Left forelimb (tissue), 1 donor: ENCODE results near the gene ZNF574.
"Not testable (repeated sequence)": the region's sequence is repeated elsewhere in the genome, so short reads cannot be mapped to it uniquely, and the experiment has no call there.

Experiments used
- DNase-seq: peaks from one replicate; pipeline ENCODE4 v3.0.0-alpha.2; 2018; ENCODE audit warnings: low spot score

Gene ZNF574, protein sequence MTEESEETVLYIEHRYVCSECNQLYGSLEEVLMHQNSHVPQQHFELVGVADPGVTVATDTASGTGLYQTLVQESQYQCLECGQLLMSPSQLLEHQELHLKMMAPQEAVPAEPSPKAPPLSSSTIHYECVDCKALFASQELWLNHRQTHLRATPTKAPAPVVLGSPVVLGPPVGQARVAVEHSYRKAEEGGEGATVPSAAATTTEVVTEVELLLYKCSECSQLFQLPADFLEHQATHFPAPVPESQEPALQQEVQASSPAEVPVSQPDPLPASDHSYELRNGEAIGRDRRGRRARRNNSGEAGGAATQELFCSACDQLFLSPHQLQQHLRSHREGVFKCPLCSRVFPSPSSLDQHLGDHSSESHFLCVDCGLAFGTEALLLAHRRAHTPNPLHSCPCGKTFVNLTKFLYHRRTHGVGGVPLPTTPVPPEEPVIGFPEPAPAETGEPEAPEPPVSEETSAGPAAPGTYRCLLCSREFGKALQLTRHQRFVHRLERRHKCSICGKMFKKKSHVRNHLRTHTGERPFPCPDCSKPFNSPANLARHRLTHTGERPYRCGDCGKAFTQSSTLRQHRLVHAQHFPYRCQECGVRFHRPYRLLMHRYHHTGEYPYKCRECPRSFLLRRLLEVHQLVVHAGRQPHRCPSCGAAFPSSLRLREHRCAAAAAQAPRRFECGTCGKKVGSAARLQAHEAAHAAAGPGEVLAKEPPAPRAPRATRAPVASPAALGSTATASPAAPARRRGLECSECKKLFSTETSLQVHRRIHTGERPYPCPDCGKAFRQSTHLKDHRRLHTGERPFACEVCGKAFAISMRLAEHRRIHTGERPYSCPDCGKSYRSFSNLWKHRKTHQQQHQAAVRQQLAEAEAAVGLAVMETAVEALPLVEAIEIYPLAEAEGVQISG

DNA sequence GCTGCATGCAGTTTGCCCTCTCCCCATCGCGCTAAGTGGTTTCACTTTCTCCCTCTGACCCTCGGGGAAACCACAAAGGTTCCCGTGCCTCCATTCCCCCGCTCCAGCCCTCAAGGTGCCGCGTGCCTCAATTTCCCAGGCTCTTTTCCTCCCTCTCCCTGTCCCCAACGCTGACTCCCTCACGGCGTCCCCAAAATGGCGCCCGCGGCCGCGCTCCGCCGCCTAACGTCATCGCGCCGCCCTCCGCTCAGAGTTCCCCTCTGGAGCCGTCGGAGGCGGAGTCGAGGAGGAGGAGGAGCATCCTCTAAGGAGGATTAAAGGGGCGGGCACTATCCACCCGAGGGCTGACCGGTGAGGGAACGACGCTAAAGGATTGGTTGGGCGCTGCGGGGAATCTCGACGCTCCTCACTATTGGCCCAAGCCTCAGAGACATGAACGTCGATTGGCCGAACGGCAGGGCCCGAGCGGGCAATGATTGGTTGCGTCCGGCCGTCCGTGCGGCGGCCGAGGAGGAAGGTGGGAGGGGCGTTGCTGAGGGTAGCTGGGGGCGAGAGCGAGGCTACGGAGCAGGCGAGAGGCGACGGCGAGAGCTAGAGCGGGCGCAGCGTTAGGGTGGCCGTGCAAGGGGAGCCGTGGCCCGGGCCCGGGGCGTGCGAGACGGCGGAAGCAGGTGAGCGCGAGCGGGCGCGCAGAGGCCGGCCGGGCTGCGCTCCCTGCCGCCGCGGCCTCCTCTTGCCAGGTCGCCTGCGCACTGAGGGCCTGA is at the start of gene ZNF574:
Gene ZNF574, plus strand, starts transcription at position 551 of the 764 bp plus-strand sequence. CDS start 2,441 bp downstream, outside the sequence.
- DNase-seq, result peak; percentile 98

DNA sequence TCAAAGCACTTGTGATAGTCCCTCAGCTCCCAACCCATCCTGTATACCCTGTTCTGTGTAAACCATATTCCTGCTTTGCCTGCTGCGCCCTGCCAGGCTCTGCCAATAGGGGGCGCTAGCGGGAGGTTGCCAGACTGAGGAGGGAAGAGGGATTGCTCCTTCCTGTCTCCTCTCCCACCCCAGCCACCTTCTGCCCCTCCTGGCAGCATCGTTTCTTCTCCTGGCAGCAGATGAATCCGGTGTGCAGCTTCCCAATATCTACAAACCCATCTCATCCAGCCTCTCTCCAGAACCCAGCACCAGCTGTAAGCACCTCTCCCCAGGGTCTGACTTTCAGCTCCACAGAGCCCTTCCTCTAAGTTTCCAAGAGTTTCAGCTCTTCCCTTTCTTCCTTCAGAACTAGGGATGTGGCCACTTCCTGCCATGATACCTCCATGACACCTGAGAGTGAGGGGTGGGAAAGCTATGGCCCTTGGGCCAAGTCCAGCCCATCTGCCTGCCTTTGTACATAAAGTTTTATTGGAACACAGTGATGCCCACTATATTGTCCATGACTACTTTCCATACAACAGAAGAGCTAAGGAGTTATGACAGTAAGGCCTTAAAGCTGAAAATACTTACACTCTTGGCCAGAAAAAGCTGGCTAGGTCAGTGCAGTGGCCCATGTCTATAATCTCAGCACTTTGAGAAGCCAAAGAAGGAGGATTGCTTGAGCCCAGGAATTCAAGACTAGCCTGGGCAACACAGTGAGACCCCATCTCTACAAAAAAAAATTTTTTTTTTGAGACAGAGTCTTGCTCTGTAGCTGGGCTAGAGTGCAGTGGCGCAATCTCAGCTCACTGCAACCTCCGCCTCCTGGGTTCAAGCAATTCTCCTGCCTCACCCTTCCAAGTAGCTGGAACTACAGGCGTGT is 47.4 kb upstream of the ZNF574 start:
- no peak for DNase-seq

- no peak for DNase-seq
These were observed 45.1 kb upstream of the ZNF574 start for GRCh38 chr19:42030645-42031440.

DNA sequence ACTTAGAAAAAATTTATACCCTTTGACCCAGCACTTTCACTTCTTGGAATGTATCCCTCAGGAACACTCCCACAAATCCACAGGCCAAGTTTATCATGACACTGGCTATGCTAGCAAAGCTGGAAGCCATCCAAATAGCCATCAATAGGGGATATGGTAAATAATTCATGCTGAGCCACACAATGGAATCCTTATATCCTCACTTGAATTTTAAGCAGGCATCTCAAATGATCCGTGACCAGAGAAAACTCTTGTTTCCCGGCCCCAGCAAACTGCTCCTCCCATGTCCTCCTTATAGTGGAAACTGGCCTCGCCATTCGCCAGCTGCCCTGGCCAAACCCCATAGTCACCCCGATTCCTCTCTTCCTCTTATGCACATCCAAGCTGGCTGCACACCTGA is 43.5 kb upstream of the ZNF574 start:
- DNase-seq, result no peak

- DNase-seq, result no peak
These were observed 42.6 kb upstream of the ZNF574 start for GRCh38 chr19:42033413-42033812.

GRCh38 chr19:42034640-42035391 is 41.1 kb upstream of the ZNF574 start:
- not testable (repeated sequence) for DNase-seq

- DNase-seq, result no peak
These were observed 38.3 kb upstream of the ZNF574 start for GRCh38 chr19:42037649-42038048.

DNA sequence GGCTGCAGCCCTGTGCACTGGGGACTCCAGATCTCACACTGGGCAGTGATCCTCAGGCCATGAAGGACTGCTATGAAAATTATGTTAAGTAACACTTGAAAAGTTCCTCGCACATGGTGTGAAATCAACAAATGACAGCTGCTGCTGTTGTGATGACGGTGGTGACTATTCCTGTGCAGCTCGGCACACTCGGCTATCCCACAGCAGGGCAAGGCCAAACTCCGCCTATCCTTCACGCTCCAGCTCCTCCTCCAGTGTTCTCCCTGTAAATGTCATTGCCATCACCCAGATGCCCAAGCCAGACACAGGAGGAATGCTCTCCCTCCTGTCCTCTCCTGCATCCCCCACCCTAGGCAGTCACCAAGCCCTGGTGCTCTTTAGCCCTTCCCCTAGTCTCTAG is 37.3 kb upstream of the ZNF574 start:
- no peak for DNase-seq

- no peak for DNase-seq
These were observed 35.9 kb upstream of the ZNF574 start for GRCh38 chr19:42040031-42040430.

DNA sequence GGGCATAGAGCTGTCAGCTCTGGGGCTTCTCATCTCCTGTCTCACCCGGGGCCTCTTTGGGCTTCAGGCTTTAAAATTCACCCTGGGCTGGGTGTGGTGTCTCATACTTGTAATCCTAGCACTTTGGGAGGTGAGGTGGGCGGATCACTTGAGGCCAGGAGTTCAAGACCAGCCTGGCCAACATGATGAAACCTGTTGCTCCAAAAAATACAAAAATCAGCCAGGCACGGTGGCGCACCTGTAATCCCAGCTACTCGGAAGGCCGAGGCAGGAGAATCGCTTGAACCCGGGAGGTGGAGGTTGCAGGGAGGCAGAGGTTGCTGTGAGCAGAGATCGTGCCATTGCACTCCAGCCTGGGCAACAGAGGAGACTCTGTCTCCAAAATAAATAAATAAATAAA is 35.5 kb upstream of the ZNF574 start:
- DNase-seq, result not testable (repeated sequence)

DNA sequence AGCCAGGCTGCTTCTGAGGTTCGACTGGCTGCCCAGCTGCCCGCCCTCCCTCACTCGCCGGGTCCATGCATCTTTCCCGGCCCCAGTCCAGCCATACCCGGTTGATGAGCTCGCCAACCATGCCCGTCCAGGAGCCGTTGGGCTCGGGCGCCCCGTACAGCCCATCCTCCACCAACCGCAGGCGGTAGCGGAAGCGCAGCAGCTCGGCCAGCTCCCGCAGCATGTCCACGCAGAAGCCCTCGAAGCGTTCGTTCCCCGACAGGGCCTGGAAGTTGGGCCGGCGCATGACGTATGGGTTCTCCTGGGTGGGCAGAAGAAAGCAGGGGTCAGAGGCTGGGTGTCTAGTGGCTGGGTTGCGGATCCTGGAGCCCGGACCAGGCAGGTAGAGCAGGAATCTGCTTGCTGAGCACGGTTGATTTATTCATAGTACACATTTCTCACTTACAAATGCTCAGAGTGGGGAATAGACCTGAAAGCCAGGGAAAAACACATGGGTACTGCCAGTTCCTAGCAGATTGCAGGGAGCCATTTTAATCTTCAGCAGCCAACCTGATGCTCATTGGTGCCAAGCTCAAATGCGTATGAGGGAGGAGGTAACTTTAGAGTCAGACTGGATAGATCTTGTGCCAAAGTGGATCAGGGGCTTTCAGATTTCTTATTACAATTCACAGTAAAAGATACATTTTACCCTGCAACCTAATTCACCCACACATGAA is 33.4 kb upstream of the ZNF574 start:
- DNase-seq, result no peak

- no peak for DNase-seq
These were observed 30.4 kb upstream of the ZNF574 start for GRCh38 chr19:42045575-42045974.

DNA sequence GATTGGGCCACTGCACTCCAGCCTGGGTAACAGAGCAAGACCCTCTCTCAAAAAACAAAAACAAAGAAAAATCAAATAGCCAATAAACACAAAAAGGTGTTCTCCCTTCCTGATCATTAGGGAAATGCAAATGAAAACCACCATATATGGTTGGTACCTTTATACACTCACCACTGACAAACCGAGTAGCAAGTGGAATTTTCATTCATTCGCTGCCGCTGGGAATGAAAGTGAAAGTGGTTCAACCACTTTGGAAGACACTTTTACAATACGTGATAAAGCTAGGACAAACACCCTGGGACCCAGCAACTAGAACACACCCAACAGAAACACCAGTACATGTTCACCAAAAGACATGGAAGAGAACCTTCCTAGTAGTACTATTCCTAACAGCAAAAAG is 27.0 kb upstream of the ZNF574 start:
- no peak for DNase-seq

GRCh38 chr19:42051166-42052115 is 24.5 kb upstream of the ZNF574 start:
- no peak for DNase-seq

DNA sequence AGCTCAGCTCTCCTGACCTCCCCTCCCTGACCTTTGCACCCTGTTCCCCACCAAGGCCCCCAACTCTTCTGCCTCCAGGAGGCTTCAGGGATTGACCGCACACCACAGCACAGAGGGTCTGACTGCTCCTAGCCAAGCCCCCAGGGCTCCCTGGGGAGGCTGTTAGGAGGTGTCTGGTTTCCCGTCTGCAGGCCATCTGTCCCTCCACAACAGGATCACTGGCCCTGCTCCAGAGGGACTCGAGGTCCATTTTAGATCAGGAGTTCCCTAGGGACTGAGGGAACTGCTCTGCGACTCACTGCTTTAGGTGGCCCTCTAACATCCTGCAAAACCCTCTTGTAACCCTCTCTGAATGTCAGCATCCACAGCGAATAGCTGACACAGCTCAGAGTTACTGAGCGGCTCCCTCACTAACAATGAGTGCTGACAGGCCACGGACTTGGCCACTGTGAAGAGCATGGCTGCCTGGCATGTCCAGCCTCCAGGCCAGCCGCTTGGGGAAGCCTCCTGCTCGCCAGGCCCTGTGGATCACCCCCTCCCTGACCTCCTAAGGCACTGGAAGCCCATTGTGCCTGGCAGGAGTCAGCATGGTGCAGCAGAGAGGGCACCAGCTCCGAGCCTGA is 23.6 kb upstream of the ZNF574 start:
- no peak for DNase-seq

DNA sequence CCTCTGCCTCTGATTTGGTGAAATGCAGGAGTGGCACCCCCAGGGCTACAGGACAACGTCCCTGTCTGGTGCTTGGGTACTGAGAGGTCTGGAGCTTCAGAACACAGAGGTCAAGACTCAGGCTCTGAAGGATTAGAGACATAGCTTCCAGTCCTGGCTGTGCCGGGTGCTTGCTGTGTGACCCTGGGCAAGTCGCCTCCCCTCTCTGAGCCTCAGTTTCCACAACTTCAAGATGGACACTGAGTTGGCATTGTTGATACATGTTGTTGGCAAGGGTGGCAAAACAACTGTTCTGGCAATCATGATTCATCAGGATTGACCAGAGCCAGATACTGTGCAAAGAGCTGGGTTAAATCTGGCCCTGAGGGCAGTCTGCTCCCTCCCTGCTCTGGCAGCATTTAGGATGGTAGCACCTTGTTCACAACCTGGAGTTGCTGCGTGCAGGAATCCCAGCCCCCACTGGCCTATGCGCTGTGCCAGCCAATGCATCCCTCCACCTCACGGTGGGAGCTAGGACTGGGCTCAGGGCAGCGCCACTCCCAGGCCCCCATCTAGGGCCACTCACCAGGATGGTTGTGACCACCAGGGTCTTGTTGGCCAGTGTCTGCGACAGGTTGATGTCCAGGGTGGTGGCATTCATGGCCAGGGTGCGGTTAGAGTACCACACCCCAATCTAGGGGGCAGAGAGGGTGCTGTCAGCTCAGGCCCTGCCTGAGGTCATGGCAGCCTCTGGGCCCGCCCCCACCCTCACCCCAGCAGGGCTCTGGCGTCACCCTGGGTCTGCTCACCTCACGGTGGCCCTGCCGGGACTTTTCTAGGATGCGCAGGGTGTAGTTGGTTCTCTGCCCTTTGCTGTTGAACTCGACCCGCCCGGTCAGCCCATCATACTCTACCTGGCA is 22.7 kb upstream of the ZNF574 start:
- DNase-seq, result no peak
